Stomach (tissue), 4 donors: ENCODE measurements around the gene MAP4K5.

Experiments used
- CTCF ChIP-seq, 7 experiments: fragments of 450-650 bp in 4 of 7; fragments of 200-600 bp in 3 of 7; sonication (generic) in 3 of 7; IDR thresholded peaks; one replicate each; pipeline ENCODE4 v1.5.1; 2016 to 2019; ENCODE audit warnings: antibody characterized with exemption in 7 of 7, control low read depth in 2 of 7, mild to moderate bottlenecking in 1 of 7
- EP300 ChIP-seq: sonication (generic); formaldehyde crosslinking; IDR thresholded peaks from one replicate; pipeline ENCODE4 v1.6.1; 2017; ENCODE audit warnings: antibody characterized with exemption
- POLR2AphosphoS5 ChIP-seq, 3 donors: sonication (generic); formaldehyde crosslinking; IDR thresholded peaks; one replicate each; pipeline ENCODE4 v1.6.1; 2016; ENCODE audit warnings: antibody characterized with exemption in 3 of 3

- no peak for TF ChIP-seq CTCF (IDR thresholded peaks at IDR 0.05)
- no peak for TF ChIP-seq EP300
- no peak for TF ChIP-seq POLR2AphosphoS5 (IDR thresholded peaks at IDR 0.05)
Measured at GRCh38 chr14:50471838-50472465, 60.4 kb downstream of the MAP4K5 start.
